OCI-LY3 (cell line): Measurements from ENCODE around the gene LGALS7B.

ENCODE experiments used
- EZH2phosphoT487 ChIP-seq: fragments of 200-600 bp; shearing (Covaris generic); IDR thresholded peaks from 2 replicates; pipeline ENCODE4 v1.6.1; 2018; ENCODE audit warnings: antibody characterized with exemption, mixed run types, low read depth
- TF ChIP-seq, protein P1 (sequence below): fragments of 200-600, 300-600 bp; sonication (generic); IDR thresholded peaks from 2 replicates; pipeline ENCODE4 v1.5.1; 2014; ENCODE audit warnings: antibody characterized with exemption, low read length, low read depth

DNA sequence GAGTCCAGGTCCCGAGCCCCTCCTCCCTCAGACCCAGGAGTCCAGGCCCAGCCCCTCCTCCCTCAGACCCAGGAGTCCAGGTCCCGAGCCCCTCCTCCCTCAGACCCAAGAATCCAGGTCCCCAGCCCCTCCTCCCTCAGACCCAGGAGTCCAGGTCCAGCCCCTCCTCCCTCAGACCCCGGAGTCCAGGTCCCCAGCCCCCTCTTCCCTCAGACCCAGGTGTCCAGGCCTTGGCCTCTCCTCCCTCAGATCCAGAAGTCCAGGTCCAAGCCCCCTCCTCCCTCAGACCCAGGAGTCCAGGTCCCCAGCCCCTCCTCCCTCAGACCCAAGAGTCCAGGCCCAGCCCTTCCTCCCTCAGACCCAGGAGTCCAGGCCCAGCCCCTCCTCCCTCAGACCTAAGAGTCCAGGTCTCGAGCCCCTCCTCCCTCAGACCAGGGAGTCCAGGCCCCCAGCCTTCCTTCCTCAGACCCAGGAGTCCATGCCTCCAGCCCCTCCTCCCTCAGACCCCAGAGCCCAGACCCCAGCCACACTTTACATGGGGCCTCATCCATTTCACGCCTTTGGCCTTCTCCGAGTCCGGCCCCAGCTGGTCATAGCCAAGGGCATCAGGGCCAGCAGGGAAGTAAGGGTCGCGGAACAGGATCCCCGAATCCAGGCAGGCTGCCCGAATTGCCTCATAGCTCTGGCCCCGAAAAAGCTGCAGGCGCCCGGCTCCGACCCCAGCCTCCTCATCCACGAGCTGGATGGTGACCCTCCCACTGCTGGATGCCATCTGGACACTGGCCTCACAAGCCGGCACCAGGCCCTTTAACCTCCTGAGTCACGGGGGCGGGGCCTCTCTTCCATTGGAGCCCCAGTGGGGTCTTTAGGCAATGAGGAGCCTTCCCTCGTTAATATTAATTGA is 45.4 kb upstream of the LGALS7B start:
- TF ChIP-seq, protein P1, sequence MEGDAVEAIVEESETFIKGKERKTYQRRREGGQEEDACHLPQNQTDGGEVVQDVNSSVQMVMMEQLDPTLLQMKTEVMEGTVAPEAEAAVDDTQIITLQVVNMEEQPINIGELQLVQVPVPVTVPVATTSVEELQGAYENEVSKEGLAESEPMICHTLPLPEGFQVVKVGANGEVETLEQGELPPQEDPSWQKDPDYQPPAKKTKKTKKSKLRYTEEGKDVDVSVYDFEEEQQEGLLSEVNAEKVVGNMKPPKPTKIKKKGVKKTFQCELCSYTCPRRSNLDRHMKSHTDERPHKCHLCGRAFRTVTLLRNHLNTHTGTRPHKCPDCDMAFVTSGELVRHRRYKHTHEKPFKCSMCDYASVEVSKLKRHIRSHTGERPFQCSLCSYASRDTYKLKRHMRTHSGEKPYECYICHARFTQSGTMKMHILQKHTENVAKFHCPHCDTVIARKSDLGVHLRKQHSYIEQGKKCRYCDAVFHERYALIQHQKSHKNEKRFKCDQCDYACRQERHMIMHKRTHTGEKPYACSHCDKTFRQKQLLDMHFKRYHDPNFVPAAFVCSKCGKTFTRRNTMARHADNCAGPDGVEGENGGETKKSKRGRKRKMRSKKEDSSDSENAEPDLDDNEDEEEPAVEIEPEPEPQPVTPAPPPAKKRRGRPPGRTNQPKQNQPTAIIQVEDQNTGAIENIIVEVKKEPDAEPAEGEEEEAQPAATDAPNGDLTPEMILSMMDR = no peak
- no peak for TF ChIP-seq EZH2phosphoT487
